HepG2 (cell line): ENCODE results near the gene GRK6. TPM values are rescaled to one million over a fixed set of nuclear protein-coding genes. Genes with fewer than 3 reads are reported as not detected.

Experiments used
- ADNP ChIP-seq: sonication (generic); formaldehyde crosslinking; IDR thresholded peaks from 2 replicates; pipeline ENCODE4 v1.4.0; 2020; ENCODE audit warnings: missing genetic modification reagents
- AGO2 ChIP-seq: fragments of 200-400 bp; formaldehyde crosslinking; optimal IDR thresholded peaks from 2 replicates; pipeline ENCODE3; 2017; ENCODE audit warnings: mild to moderate bottlenecking, low read depth, low read length, moderate library complexity
- ATF2 ChIP-seq: sonication (generic); formaldehyde crosslinking; IDR thresholded peaks from 2 replicates; pipeline ENCODE4 v1.4.0; 2020; ENCODE audit warnings: missing genetic modification reagents
- HNRNPUL1 ChIP-seq: fragments of 200-400 bp; formaldehyde crosslinking; IDR thresholded peaks from 2 replicates; pipeline ENCODE4 v1.6.1; 2017; ENCODE audit warnings: low read depth, mild to moderate bottlenecking, low read length, moderate library complexity
- HOXA3 ChIP-seq: sonication (generic); formaldehyde crosslinking; IDR thresholded peaks from 2 replicates; pipeline ENCODE4 v1.5.0; 2020; ENCODE audit warnings: missing genetic modification reagents
- POLR2A ChIP-seq, 2 experiments: IDR thresholded peaks; 2 replicates each; pipeline ENCODE4 v1.6.1; 2011; ENCODE audit warnings: low read depth in 2 of 2, low read length in 2 of 2, mild to moderate bottlenecking in 1 of 2, moderate library complexity in 1 of 2; ENCODE audit not compliant: insufficient read depth in 1 of 2
- SRF ChIP-seq: IDR thresholded peaks from 2 replicates; pipeline ENCODE4 v1.6.1; 2011; ENCODE audit warnings: mild to moderate bottlenecking, low read depth, low read length, moderate library complexity
- TMF1 ChIP-seq: sonication (generic); formaldehyde crosslinking; IDR thresholded peaks from 2 replicates; pipeline ENCODE4 v1.8.1; 2022; ENCODE audit warnings: low read depth, missing genetic modification reagents
- ZBTB20 ChIP-seq: sonication (generic); formaldehyde crosslinking; IDR thresholded peaks from 2 replicates; pipeline ENCODE4 v1.8.1; 2023; ENCODE audit warnings: missing genetic modification reagents, low read depth, mild to moderate bottlenecking, borderline replicate concordance
- ZNF318 ChIP-seq: sonication (generic); formaldehyde crosslinking; IDR thresholded peaks from 2 replicates; pipeline ENCODE4 v1.4.0; 2020; ENCODE audit warnings: mild to moderate bottlenecking, missing genetic modification reagents
- ZNF343 ChIP-seq: sonication (generic); formaldehyde crosslinking; IDR thresholded peaks from 2 replicates; pipeline ENCODE4 v1.4.0; 2020; ENCODE audit warnings: mild to moderate bottlenecking, missing genetic modification reagents
- ZNF782 ChIP-seq: sonication (generic); formaldehyde crosslinking; IDR thresholded peaks from 2 replicates; pipeline ENCODE4 v1.4.0; 2020; ENCODE audit warnings: missing genetic modification reagents, mild to moderate bottlenecking, borderline replicate concordance
- polyA plus RNA-seq, 8 experiments: library from polyadenylated mRNA; depleted of rRNA in 3 of 8; stranded (reverse) in 7 of 8; unstranded in 1 of 8; fragments of >200 nt; fragmentation: Illumina TruSeq in 4 of 8; extraction: Trizol in 4 of 8; gene quantifications; 2 replicates each; pipeline versions ENCODE4 v1.2.1 to v1.2.3, GENCODE V29; 2011 to 2016; ENCODE audit warnings: low read depth in 4 of 8, missing spikeins in 1 of 8, mixed read lengths in 1 of 8; ENCODE audit not compliant: insufficient read depth in 1 of 8
- total RNA-seq, 5 experiments: library from RNA; depleted of rRNA; stranded (reverse); fragments of >200 nt; fragmentation: Illumina TruSeq; extraction: Trizol; gene quantifications; 2 replicates each; pipeline ENCODE4 v1.2.3, GENCODE V29; 2016; ENCODE audit warnings: low read depth in 1 of 5
- TF ChIP-seq, protein P1 (sequence below): sonication (generic); formaldehyde crosslinking; IDR thresholded peaks from 2 replicates; pipeline ENCODE4 v1.5.0; 2020; ENCODE audit warnings: missing genetic modification reagents
- TF ChIP-seq, protein P2 (sequence below): sonication (generic); formaldehyde crosslinking; IDR thresholded peaks from 2 replicates; pipeline ENCODE4 v1.5.1; 2020; ENCODE audit warnings: mild to moderate bottlenecking, missing genetic modification reagents, moderate library complexity

GRK6 gene
- total and polyA plus RNA-seq, 2 of the 13 experiments (the other 11 are each of a cell fraction or from before 2014, with no cell fraction given) = 13.2 to 19.9 TPM

GRCh38 chr5:177456976-177457851 is 30.7 kb downstream of the GRK6 start (continued):
- TF ChIP-seq ATF2 = no peak
- TF ChIP-seq ZNF782 (CRISPR knock-in tag) = no peak
- TF ChIP-seq TMF1 (CRISPR knock-in tag) = no peak
- no peak for TF ChIP-seq ZBTB20 (CRISPR knock-in tag)
- no peak for TF ChIP-seq HOXA3 (CRISPR knock-in tag)
- TF ChIP-seq ADNP = no peak
- TF ChIP-seq, protein P1, sequence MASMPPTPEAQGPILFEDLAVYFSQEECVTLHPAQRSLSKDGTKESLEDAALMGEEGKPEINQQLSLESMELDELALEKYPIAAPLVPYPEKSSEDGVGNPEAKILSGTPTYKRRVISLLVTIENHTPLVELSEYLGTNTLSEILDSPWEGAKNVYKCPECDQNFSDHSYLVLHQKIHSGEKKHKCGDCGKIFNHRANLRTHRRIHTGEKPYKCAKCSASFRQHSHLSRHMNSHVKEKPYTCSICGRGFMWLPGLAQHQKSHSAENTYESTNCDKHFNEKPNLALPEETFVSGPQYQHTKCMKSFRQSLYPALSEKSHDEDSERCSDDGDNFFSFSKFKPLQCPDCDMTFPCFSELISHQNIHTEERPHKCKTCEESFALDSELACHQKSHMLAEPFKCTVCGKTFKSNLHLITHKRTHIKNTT (CRISPR knock-in tag) = no peak
- TF ChIP-seq ZNF343 (CRISPR knock-in tag) = no peak
- peak; percentile 44 for TF ChIP-seq AGO2
- TF ChIP-seq HNRNPUL1 = no peak
- TF ChIP-seq SRF = no peak
- no peak for TF ChIP-seq ZNF318 (CRISPR knock-in tag)
- TF ChIP-seq, protein P2, sequence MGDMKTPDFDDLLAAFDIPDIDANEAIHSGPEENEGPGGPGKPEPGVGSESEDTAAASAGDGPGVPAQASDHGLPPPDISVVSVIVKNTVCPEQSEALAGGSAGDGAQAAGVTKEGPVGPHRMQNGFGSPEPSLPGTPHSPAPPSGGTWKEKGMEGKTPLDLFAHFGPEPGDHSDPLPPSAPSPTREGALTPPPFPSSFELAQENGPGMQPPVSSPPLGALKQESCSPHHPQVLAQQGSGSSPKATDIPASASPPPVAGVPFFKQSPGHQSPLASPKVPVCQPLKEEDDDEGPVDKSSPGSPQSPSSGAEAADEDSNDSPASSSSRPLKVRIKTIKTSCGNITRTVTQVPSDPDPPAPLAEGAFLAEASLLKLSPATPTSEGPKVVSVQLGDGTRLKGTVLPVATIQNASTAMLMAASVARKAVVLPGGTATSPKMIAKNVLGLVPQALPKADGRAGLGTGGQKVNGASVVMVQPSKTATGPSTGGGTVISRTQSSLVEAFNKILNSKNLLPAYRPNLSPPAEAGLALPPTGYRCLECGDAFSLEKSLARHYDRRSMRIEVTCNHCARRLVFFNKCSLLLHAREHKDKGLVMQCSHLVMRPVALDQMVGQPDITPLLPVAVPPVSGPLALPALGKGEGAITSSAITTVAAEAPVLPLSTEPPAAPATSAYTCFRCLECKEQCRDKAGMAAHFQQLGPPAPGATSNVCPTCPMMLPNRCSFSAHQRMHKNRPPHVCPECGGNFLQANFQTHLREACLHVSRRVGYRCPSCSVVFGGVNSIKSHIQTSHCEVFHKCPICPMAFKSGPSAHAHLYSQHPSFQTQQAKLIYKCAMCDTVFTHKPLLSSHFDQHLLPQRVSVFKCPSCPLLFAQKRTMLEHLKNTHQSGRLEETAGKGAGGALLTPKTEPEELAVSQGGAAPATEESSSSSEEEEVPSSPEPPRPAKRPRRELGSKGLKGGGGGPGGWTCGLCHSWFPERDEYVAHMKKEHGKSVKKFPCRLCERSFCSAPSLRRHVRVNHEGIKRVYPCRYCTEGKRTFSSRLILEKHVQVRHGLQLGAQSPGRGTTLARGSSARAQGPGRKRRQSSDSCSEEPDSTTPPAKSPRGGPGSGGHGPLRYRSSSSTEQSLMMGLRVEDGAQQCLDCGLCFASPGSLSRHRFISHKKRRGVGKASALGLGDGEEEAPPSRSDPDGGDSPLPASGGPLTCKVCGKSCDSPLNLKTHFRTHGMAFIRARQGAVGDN = 0 out of 2 replicates have a peak, but pooled peaks have one; percentile 16
- no peak for TF ChIP-seq POLR2A (IDR thresholded peaks at IDR 0.05; ENCODE audit: insufficient read depth in 1 of 2, low read depth in 2 of 2, low read length in 2 of 2)
